ENCODE measurements around the gene ADCY2. TPM values are rescaled to one million over a fixed set of nuclear protein-coding genes. Genes with fewer than 3 reads are reported as not detected.

The ADCY2 gene
- total RNA-seq, 1 experiment from 2014 or later = not detected

DNA sequence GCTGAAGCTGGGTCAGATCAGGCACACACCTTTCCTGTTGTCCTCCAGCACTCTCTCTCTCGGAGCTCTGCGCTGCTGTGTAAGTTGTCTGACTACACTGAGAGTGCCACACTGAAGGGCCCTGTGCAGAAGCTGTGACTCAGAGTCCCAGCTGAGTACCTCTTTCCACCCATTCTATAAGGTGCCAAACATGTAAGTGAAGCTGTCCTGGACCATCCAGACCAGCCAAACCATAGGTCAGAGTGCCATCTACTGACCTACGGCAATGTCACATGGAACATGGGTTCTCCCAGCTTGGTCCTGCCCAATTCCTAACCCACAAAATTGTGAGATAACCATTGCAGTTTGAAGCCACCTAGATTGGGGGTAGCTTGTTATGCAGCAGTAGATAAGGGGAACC lies 68.2 kb downstream of the ADCY2 start:
- H3K4me3 ChIP-seq = no peak overlapping the region
- DNase-seq = no peak
- H3K36me3 ChIP-seq = no peaks in the 10 kb centered on the region
- H3K9me3 ChIP-seq = no peaks in the 10 kb centered on the region
- no peaks in the 10 kb centered on the region for H3K27me3 ChIP-seq

DNA sequence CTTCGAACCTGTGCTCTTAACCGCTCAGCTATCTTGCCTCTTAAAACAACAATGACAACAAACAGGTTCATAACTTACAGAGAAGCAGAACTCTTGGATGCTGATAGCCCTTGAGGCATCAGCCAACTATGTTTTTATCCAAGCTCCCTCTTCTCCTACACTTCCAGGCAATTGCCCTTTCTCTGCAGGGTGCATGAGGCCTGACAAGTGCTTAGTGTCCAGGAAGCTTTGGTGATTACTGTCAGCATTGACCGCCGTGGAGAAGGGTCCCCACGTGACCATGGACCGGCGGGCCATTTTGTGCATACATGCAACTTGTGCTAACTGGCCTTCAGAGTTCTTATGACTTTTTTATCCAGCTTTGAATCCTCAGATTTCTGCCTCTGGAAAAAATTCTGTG lies 71.2 kb downstream of the ADCY2 start:
- no peaks in the 10 kb centered on the region for H3K27me3 ChIP-seq
- peaks cover 6% of the 10 kb centered on the region for H3K9me3 ChIP-seq
- DNase-seq = no peak
- H3K36me3 ChIP-seq = no peaks in the 10 kb centered on the region
- H3K4me3 ChIP-seq = no peak overlapping the region

DNA sequence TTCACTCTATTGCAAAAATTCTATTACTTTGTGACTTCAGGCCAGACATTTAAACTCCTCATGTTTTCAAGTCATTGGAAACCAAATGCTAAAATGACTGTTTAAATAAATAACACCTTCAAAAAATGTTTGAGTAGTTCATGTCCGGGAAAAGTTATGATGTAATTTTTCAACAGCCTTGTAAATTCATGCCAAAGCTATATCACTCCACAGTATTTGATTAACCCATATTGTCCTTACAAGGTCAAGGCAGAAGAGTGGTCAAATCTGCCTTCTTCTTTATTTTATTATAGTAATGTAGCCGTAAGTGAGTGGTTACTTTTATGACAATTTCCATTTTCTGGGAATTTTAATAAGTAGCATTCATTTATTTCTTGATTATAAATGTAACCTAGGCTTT lies 72.8 kb downstream of the ADCY2 start:
- no peak overlapping the region for H3K4me3 ChIP-seq
- H3K9me3 ChIP-seq = peaks cover 6% of the 10 kb centered on the region
- no peaks in the 10 kb centered on the region for H3K36me3 ChIP-seq
- no peaks in the 10 kb centered on the region for H3K27me3 ChIP-seq
- DNase-seq = no peak

DNA sequence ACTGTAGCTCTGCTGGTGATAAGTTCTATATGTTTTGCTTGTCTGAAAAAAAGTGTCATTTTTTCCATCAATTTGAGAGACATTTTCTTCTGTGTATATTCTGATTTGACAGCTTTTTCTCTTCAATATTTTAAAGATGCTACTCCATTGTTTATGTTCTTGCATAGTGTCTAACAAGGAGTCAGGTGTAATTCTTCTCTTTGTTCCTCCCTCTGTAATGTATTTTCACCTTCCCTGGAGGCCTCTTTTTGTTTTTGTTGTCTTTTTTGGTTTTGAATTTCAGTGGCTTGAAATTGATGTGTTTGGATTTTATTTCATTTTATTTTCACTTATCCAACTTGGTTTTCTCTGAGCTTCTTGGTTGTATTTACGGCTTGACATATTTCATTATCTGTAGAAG lies 75.8 kb downstream of the ADCY2 start:
- Histone ChIP-seq H3K36me3 (no peaks in the 10 kb centered on the region), H3K9me3 (peaks cover 6% of the 10 kb centered on the region), H3K27me3 (no peaks in the 10 kb centered on the region), H3K4me3 (no peak overlapping the region)
- no peak for DNase-seq

DNA sequence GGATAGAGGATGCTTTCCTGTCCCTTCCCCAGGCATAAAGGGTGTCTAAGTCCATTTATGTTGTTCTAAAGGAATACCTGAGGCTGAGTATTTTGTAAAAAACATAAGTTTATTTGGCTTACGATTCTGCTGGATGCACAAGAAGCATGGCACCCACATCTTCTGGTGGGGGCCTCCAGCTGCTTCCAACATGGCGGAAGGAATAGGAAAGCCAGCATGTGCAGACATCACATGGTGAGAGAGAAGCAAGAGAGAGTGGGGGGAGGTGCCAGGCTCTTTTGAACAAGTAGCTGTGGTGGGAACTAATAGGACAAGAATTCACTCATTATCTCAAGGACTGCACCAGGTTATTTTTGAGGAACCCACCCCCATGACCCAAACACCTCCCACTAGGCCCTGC lies 77.2 kb downstream of the ADCY2 start:
- DNase-seq = no peak
- H3K4me3 ChIP-seq = no peak overlapping the region
- no peaks in the 10 kb centered on the region for H3K36me3 ChIP-seq
- H3K9me3 ChIP-seq = peaks cover 6% of the 10 kb centered on the region
- H3K27me3 ChIP-seq = no peaks in the 10 kb centered on the region

DNA sequence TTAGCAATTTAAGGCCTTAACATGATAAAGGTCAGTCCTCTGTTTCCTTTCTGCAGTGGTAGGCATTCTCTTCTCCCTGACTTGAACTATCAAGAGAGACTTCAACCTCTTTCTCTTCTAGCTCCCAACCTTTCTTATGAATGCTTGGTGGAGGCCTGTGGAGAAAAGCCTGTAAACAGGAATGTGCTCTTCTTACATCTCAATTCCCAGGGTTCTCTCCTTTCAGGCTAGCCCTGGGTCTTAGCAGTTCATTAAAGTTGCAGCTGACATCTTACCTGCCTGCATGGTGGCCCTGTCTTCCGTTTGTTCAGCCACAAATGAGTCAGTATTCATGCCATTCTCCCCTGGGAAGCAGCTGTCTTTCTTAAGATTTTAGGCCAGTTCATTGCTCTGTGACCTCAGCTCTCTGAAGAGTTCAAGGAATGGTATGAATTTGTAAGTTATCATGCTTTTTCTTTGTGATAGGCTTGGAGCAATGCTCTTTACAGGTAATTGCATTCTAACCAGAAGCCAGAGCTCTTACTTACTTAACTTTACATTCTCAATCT lies 77.8 kb downstream of the ADCY2 start:
- H3K9me3 ChIP-seq = peaks cover 6% of the 10 kb centered on the region
- DNase-seq = no peak
- no peaks in the 10 kb centered on the region for H3K36me3 ChIP-seq
- no peaks in the 10 kb centered on the region for H3K27me3 ChIP-seq
- no peak overlapping the region for H3K4me3 ChIP-seq

DNA sequence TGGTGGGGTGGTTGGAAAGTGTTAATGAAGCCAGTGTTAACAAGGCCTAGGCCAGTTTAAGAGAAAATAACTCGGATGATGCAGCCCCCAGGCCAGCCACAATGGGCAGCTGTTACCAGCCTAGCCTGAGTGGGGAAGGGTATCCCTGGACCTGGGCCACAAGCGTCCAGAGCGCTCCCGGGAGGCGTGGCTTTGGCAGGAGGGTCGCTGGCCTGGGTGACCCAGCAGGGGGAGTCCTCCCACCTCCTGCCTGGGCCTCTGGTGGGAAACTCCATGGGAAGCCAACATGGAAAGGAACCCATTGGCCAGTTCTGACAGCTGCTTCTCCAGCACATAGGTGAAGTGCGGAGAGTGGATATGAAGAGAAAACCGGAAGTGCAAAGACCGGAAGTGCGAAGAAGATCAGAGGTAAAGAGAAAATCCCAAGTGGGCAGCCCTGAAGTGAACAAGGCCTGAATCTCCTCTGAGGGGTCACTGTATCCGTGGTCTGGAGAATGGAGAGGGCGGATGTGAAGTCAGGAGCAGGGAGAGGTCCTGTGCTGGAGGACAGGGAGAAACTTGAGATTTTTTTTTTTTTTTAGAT lies 79.0 kb downstream of the ADCY2 start:
- no peak overlapping the region for H3K4me3 ChIP-seq
- no peak for DNase-seq
- H3K36me3 ChIP-seq = no peaks in the 10 kb centered on the region
- peaks cover 6% of the 10 kb centered on the region for H3K9me3 ChIP-seq
- no peaks in the 10 kb centered on the region for H3K27me3 ChIP-seq

DNA sequence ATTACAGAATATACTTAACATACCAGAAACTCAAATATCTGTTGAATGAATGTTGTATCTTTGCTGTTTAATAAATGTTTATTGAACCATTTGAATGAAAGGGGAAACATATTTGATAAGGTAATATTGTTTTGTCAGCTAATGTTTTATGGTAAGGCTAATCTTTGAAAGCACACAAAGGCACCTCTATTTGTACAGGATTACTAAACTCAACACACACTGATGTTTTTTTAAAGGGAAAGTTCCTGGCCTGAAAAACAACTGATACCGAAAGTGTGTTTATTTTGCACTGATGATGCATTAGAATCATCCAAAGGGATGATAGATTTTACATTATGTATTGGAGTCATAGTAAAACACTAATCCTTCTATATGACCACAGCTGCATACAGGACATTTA lies 82.5 kb downstream of the ADCY2 start:
- no peak for DNase-seq
- no peaks in the 10 kb centered on the region for H3K27me3 ChIP-seq
- no peaks in the 10 kb centered on the region for H3K36me3 ChIP-seq
- H3K4me3 ChIP-seq = no peak overlapping the region
- H3K9me3 ChIP-seq = no peaks in the 10 kb centered on the region

DNA sequence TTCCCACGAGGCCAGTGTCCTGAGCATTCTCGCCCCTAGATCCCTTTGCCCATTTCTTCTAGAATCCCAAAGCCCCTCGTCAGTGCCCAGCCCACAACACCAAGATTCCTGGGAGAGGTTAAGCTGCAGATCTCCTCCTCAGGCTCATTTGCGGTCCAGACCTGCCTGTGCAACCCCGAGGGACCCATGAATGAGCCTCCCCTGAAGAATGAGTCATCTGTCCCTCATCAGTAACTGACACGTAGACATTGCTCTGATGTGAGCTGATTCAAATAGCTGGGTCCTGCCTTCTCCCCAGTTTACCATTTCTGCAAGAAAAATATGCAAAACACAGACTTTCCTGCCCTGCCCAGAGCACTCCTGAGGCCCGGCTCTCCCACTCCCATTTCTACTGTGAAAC lies 92.8 kb downstream of the ADCY2 start:
- no peak overlapping the region for H3K4me3 ChIP-seq
- no peak for DNase-seq
- no peaks in the 10 kb centered on the region for H3K36me3 ChIP-seq
- no peaks in the 10 kb centered on the region; the same call in 1 of the 2 replicates for H3K27me3 ChIP-seq
- H3K9me3 ChIP-seq = no peaks in the 10 kb centered on the region

DNA sequence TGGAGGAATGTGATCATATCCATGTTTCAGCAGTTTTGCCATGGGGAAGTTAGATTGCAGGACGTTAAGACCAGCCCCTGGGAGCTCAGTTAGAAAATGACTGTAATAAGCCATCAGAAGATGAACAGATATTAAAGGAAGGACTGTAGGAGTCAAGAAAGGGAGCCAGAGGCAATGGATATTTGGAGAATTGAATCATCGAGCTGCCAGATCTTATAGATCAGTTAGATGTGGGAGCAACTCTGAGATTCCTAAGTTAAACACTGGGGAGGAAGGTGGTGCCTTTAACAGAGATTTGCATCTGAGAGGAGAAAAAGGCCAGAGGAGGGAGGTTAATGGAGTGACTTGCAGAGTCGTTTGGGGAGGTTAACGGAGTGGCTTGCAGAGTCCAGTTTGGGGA lies 96.4 kb downstream of the ADCY2 start:
- no peak for DNase-seq
- H3K4me3 ChIP-seq = no peak overlapping the region
- peaks cover 6% of the 10 kb centered on the region for H3K27me3 ChIP-seq
- no peaks in the 10 kb centered on the region for H3K9me3 ChIP-seq
- H3K36me3 ChIP-seq = no peaks in the 10 kb centered on the region

DNA sequence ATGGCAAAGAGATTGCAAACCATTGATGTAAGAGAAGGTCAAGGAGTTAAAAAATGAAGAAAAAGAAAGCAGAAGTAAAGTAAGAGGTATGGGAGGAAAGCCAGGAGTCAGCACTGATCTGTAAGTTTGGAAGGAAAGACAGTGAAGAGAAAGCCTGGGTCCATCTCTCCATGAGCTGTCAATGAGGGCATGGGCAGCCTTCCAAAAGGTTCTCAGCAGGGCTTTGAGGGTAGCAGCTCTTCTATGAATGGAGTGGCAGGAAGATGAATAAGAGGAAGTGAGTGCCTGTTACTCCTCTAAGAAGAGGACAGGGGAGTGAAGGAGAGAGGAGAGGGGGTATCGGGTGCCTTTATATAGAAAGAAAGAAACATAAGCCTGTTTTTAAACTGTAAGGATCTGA lies 97.1 kb downstream of the ADCY2 start:
- Histone ChIP-seq H3K4me3 (no peak overlapping the region), H3K36me3 (no peaks in the 10 kb centered on the region), H3K27me3 (peaks cover 7% of the 10 kb centered on the region), H3K9me3 (no peaks in the 10 kb centered on the region)
- DNase-seq = no peak

DNA sequence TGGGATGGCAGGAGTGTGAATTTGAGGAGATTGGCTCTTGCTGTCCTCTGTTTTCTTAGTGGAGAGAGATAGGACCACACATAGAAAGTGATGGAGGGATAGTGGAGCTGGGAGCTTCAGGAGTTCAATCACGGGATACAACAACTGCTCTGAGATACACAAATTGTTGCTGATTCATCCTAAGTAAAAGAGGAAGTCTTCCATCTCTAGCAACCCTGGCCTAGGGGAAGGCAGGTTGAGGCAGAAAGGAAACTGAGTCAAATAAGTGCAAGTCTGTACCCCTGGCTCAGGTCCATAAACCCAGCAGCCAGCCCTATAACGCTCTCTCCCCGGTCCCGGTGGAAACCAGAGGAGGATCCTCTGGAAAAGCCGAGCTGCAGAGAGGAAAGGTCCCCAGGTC lies 97.7 kb downstream of the ADCY2 start:
- Histone ChIP-seq H3K4me3 (no peak overlapping the region), H3K27me3 (peaks cover 7% of the 10 kb centered on the region), H3K9me3 (no peaks in the 10 kb centered on the region), H3K36me3 (no peaks in the 10 kb centered on the region)
- no peak for DNase-seq

DNA sequence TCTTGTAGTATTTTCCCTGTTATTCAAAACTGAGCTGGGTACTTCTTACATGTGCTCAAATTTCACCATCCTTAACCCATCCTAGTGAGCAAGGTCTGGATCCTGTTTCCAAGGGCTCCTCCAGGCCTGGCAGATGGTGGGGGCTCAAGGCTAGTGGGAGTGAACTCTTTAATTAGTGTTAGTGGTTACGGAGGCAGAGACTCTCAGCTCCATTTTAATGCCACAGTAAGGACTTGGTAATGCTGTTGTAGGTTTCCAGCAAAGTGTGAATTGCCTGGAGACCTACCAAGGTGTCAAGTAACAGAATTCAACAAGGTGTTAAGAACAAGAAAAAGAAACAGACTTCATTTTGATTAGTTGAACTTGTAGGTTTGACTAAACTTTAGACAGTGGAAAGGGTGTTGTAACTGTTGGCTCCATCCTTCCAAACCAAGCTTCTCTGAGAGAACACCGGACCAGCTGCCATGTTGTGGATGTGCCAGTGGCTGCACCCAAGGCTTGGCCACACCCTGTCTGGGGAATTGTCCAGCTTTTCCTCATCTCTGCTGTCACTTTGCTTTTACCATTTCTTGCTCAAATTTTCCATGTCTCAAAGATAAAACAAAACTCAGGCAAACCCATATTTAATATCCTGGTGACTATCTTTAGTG lies 98.7 kb downstream of the ADCY2 start:
- Histone ChIP-seq H3K36me3 (no peaks in the 10 kb centered on the region), H3K4me3 (no peak overlapping the region), H3K9me3 (no peaks in the 10 kb centered on the region), H3K27me3 (peaks cover 7% of the 10 kb centered on the region)
- DNase-seq = no peak

DNA sequence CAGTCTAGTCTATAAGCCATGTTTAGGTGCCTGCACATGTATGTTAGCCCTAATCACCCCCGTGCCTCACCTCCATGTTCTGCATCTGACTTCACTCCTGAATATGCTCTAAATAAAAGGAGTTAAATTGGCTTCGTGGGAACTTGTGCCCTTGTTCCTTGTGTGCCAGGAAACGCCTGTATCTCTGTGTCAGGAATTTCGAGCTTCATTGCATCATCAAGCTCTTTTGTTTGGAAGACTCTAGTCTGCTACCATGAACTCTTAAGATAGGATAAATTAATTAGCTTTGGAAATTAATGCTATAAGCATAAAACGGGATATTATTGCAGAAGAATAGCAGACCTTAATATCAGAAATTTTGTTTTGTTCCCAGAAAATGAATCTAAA lies 99.2 kb downstream of the ADCY2 start:
- H3K4me3 ChIP-seq = no peak overlapping the region

DNA sequence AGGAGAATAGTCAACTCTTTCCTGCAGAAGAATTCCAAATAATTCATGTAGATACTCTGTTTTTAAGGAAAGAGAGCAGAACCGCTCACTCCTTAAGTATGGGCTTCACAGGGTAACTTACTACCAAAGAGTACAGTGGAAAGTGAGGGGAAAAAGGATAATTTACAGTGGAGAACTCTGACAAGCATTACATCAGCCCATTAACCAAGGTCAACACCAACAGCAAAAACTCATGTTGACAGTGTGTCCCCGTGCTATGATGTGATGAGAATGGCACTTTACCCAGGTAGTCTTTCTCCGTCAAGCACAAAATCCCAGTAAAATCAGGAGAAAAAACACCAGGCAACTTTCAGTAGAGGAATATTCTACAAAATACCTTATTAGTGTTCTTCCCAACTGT lies 104.3 kb downstream of the ADCY2 start:
- no peak overlapping the region for H3K4me3 ChIP-seq
- H3K36me3 ChIP-seq = no peaks in the 10 kb centered on the region
- no peak for DNase-seq
- no peaks in the 10 kb centered on the region for H3K9me3 ChIP-seq
- H3K27me3 ChIP-seq = peaks cover 10% of the 10 kb centered on the region

More for the DNA sequence above, 99.2 kb downstream of the ADCY2 start:
- Histone ChIP-seq H3K27me3 (peaks cover 10% of the 10 kb centered on the region), H3K9me3 (no peaks in the 10 kb centered on the region), H3K36me3 (no peaks in the 10 kb centered on the region)
- no peak for DNase-seq

DNA sequence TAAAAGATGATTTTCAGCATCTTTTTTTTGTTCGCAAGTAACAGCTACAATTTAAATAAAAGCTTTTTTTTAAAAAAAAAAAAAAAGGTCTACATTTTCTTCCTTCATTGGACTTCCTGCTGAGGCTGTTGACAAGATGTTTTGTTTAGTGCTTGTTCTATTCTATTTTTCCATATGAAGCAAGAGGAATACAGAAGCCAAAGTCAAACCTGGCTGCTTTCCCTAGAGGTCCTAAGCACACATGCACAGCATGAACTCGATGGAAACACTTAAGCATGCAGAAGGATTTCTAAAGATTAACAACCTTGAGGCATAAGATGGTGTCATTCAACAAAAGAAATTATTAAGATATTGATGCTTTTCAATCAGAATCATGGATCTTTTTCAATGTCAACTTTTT lies 105.1 kb downstream of the ADCY2 start:
- no peak overlapping the region for H3K4me3 ChIP-seq
- no peaks in the 10 kb centered on the region for H3K36me3 ChIP-seq
- DNase-seq = no peak
- H3K9me3 ChIP-seq = no peaks in the 10 kb centered on the region
- peaks cover 10% of the 10 kb centered on the region for H3K27me3 ChIP-seq

DNA sequence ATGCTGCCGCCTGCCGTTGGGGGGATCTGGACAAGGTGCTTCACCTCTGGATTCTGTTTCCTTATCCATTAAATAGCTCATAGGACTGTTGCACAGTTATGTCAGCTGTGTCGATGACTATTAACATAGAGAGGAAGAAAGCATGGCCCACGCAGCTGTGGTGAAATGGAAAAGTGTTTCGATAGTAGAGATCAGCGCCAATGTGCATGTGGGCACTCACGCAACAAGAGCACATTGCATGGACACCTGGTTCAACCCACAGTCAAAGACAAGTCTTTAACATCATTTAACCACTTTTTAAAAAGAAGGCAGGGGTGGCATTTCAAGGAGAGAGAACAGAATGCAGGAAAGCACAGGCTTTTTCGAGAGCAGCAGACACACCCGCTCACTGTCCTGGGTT lies 107.6 kb downstream of the ADCY2 start:
- H3K36me3 ChIP-seq = no peaks in the 10 kb centered on the region
- H3K4me3 ChIP-seq = no peak overlapping the region
- no peaks in the 10 kb centered on the region for H3K9me3 ChIP-seq
- no peak for DNase-seq
- H3K27me3 ChIP-seq = 0 out of 2 replicates have a peak, but pooled peaks cover 3% of the 10 kb centered on the region

DNA sequence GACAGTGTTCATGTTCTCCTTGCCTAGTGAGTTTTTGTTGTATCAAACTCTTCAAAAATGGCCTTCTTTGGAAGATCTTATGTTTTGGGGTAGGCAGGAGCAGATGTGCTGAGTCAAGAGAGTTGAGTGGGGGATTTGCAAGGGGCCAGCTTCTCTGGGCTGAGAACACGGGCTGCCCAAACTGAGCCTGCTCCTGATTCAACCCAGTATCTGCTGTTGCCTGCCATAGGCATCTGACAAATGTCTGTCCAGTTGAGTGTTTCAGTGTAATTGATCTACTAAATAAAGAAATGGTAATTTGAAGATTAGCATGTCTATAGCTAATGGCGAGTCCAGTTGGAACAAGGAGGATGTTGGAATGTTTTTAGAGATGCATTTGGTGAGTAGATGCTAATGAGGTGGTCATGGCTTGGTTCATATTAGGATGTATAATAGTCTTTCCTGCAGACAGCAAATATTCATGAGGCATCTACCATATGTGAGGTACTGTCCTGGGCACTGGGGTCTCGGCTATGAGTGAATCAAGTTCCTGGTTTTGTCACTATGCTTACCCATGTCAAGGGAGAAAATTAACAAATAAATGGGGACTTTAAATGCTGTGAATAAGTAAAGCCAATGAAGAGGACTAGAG lies 119.5 kb downstream of the ADCY2 start:
- Histone ChIP-seq H3K27me3 (peaks cover 4% of the 10 kb centered on the region; the same call in 1 of the 2 replicates), H3K9me3 (no peaks in the 10 kb centered on the region), H3K36me3 (no peaks in the 10 kb centered on the region), H3K4me3 (no peak overlapping the region)
- no peak for DNase-seq
